Measurements from ENCODE around the gene VIPR1.

The VIPR1 gene

DNA sequence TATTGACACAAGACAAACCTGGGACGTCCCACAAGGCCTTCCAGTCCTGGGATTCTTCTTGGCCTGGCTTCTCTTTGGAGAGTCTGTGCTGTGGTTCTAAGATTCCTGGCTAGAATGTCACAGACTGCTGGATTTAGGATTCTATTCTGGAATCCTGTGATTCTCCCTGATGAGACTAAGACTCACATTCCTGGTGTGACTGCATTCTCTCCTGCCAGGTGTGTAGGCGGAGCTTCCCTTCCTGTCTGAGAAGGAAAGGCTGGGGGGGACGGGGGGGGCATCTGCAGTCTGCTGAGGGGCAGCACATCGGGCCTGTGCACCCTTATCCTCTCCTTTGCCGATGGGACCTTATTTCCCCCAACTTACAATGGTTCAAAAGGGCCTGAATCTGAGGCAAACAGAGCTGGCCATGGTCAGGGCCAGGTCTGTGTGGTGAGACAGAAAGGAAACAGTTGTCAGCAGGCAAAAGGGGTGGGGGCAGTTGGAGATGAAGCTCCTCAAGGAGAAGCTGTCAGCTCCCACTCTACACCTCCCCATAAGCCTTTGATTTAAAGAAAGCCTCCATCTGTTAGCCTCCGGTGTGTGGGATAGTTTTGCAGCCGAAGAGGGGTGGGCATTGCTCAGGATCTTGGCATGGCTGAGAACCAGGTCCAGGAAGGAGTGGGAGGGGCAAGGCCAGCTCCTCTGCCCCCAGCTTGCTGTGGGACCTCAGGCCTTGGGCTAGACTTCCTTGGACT lies 30.9 kb downstream of the VIPR1 start:
- no peaks in the 10 kb centered on the region for H3K36me3 ChIP-seq (ENCODE audit: insufficient read depth, low read length)
- no peaks in the 10 kb centered on the region for H3K9me3 ChIP-seq (ENCODE audit: low read length)
- no peak overlapping the region for H2AFZ ChIP-seq (ENCODE audit: low read depth, low read length)
- H3K4me1 ChIP-seq (ENCODE audit: insufficient read depth, low read length) = no peaks in the 10 kb centered on the region
- H3K4me3 ChIP-seq (ENCODE audit: low read length) = no peak overlapping the region
- peaks cover 7% of the 10 kb centered on the region for H3K27me3 ChIP-seq (ENCODE audit: insufficient read depth, low read length)

DNA sequence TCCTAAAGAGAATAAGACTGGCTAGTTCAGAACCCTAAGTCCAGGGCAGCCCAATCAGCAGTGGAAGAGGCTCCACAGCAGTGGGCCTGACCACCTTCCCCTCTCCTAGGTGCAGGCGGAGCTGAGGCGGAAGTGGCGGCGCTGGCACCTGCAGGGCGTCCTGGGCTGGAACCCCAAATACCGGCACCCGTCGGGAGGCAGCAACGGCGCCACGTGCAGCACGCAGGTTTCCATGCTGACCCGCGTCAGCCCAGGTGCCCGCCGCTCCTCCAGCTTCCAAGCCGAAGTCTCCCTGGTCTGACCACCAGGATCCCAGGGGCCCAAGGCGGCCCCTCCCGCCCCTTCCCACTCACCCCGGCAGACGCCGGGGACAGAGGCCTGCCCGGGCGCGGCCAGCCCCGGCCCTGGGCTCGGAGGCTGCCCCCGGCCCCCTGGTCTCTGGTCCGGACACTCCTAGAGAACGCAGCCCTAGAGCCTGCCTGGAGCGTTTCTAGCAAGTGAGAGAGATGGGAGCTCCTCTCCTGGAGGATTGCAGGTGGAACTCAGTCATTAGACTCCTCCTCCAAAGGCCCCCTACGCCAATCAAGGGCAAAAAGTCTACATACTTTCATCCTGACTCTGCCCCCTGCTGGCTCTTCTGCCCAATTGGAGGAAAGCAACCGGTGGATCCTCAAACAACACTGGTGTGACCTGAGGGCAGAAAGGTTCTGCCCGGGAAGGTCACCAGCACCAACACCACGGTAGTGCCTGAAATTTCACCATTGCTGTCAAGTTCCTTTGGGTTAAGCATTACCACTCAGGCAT lies 33.7 kb downstream of the VIPR1 start:
- Histone ChIP-seq H3K36me3 (ENCODE audit: insufficient read depth, low read length) (no peaks in the 10 kb centered on the region), H3K27me3 (ENCODE audit: insufficient read depth, low read length) (peaks cover 2% of the 10 kb centered on the region), H3K4me1 (ENCODE audit: insufficient read depth, low read length) (no peaks in the 10 kb centered on the region), H2AFZ (ENCODE audit: low read depth, low read length) (no peak overlapping the region), H3K9me3 (ENCODE audit: low read length) (no peaks in the 10 kb centered on the region), H3K4me3 (ENCODE audit: low read length) (no peak overlapping the region)

- Histone ChIP-seq H3K9me3 (ENCODE audit: low read length) (no peaks in the 10 kb centered on the region), H3K27me3 (ENCODE audit: insufficient read depth, low read length) (no peaks in the 10 kb centered on the region), H2AFZ (ENCODE audit: low read depth, low read length) (no peak overlapping the region), H3K4me1 (ENCODE audit: insufficient read depth, low read length) (no peaks in the 10 kb centered on the region), H3K36me3 (ENCODE audit: insufficient read depth, low read length) (no peaks in the 10 kb centered on the region), H3K4me3 (ENCODE audit: low read length) (no peak overlapping the region)
Observed at GRCh38 chr3:42537350-42537749, 34.9 kb downstream of the VIPR1 start.

DNA sequence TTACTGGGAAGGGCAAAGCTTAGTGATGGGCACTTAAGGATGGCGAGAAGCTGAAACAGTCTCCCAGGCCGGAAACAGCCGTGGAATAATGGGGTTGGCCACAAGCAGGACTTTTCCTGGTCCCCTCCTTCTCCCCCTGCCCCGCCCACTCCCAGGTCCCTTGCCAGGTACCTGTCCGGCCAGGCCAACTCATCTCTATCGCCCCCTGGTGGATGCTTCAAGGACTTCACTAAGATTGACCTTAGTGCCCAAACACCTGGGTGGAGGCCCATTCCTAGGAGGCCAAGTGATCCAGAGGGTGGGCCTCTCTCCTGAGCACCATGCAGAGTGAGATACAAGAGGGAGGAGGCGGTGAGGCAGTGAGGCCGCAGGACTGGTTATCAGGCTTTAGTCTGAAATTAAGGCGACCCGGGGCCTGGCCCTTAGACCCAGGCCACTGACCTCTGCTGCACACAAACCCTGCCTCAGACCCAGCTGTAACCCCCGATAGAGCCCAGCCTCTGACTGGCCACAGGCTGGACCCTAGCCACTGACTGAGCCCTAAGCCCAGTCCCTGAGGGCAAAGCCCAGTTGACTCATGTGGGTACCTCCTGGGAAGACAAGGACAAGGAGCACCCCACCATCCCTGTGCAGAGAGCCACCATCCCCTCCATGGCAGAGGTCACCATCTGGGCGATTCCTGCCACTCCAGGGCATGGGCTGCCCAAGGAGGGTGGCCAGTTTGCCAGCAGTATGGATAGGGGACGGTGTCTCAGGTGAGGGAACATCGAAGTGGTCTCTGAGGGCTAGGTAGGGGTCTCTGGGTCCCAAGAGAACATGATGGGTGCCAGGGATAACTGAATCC lies 37.6 kb downstream of the VIPR1 start:
- Histone ChIP-seq H3K36me3 (ENCODE audit: insufficient read depth, low read length) (no peaks in the 10 kb centered on the region), H3K9me3 (ENCODE audit: low read length) (no peaks in the 10 kb centered on the region), H2AFZ (ENCODE audit: low read depth, low read length) (no peak overlapping the region)

GRCh38 chr3:42541079-42541478 lies 38.6 kb downstream of the VIPR1 start:
- Histone ChIP-seq H3K9me3 (ENCODE audit: low read length) (no peaks in the 10 kb centered on the region), H3K4me1 (ENCODE audit: insufficient read depth, low read length) (no peaks in the 10 kb centered on the region), H3K27me3 (ENCODE audit: insufficient read depth, low read length) (no peaks in the 10 kb centered on the region), H2AFZ (ENCODE audit: low read depth, low read length) (no peak overlapping the region), H3K4me3 (ENCODE audit: low read length) (no peak overlapping the region), H3K36me3 (ENCODE audit: insufficient read depth, low read length) (no peaks in the 10 kb centered on the region)

More for the DNA sequence above, 37.6 kb downstream of the VIPR1 start:
- Histone ChIP-seq H3K4me3 (ENCODE audit: low read length) (no peak overlapping the region), H3K4me1 (ENCODE audit: insufficient read depth, low read length) (no peaks in the 10 kb centered on the region), H3K27me3 (ENCODE audit: insufficient read depth, low read length) (no peaks in the 10 kb centered on the region)

DNA sequence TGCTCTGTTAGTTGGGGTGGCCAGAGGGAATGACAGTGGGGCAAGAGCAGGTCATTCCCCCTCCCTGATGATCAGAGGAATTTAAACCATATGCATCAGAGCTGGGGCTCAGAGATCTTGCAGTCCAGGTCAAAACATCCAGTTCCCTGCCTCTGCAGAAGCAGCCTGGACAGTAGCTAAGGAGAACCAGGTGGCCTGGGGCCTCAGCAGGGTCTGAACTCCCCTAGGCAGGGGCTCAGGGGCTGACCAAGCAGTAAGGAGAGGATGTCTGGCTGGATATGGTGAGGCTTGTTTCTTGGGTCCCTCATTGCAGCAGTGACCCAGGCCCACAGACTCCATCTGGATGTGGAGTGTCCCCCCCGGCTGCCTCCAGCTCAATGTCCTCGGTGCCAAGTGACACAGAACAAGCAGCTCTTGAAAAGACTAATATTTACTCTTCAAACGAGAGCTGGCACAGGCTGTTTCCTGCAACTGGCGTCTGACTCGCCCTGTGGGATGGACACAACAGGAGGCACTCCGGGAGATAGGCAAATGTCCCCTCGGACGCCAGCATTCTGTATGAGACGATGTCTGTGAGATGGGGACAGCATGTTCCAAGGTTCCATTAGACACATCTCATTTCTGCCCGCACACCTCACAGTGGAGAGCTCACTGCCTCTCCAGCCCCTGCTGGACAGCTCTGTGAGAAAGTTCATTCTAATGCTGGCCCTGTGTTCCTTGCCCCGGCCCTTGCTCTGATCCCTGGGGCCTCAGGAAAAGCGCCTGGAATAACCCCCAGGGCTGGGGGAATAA lies 42.2 kb downstream of the VIPR1 start:
- Histone ChIP-seq H3K4me1 (ENCODE audit: insufficient read depth, low read length) (no peaks in the 10 kb centered on the region), H3K9me3 (ENCODE audit: low read length) (no peaks in the 10 kb centered on the region), H3K27me3 (ENCODE audit: insufficient read depth, low read length) (no peaks in the 10 kb centered on the region), H3K4me3 (ENCODE audit: low read length) (no peak overlapping the region), H2AFZ (ENCODE audit: low read depth, low read length) (no peak overlapping the region), H3K36me3 (ENCODE audit: insufficient read depth, low read length) (peaks cover 2% of the 10 kb centered on the region)

GRCh38 chr3:42545284-42545900 lies 42.9 kb downstream of the VIPR1 start:
- Histone ChIP-seq H3K4me1 (ENCODE audit: insufficient read depth, low read length) (no peaks in the 10 kb centered on the region), H3K9me3 (ENCODE audit: low read length) (no peaks in the 10 kb centered on the region), H3K4me3 (ENCODE audit: low read length) (no peak overlapping the region), H3K27me3 (ENCODE audit: insufficient read depth, low read length) (no peaks in the 10 kb centered on the region), H2AFZ (ENCODE audit: low read depth, low read length) (no peak overlapping the region), H3K36me3 (ENCODE audit: insufficient read depth, low read length) (peaks cover 2% of the 10 kb centered on the region)

DNA sequence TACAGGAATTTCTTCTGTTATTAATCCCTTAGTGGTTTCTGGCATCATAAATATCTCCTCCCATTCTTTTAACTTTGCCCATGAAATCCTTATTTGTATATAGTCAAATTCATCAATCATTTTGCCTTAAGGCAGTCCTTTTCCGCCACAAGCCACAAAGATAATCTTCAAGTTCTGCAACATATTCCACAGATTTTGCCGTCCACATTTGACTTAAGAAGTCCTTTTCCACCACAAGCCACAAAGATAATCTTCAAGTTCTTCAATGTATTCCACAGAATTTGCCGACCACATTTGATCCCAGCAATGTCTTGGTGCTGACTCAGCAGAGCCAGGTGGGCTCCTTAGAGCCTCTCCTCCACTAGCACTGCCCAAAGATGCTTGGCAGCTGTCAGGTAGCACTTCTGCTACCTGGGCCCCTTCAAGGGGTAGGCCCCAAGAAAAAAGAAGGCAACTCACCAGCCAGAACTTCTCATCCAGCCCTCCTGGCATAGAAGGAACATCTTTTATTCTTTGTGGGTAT lies 44.3 kb downstream of the VIPR1 start:
- Histone ChIP-seq H3K4me3 (ENCODE audit: low read length) (no peak overlapping the region), H3K4me1 (ENCODE audit: insufficient read depth, low read length) (no peaks in the 10 kb centered on the region), H3K27me3 (ENCODE audit: insufficient read depth, low read length) (no peaks in the 10 kb centered on the region), H3K36me3 (ENCODE audit: insufficient read depth, low read length) (peaks cover 10% of the 10 kb centered on the region), H3K9me3 (ENCODE audit: low read length) (no peaks in the 10 kb centered on the region), H2AFZ (ENCODE audit: low read depth, low read length) (no peak overlapping the region)

DNA sequence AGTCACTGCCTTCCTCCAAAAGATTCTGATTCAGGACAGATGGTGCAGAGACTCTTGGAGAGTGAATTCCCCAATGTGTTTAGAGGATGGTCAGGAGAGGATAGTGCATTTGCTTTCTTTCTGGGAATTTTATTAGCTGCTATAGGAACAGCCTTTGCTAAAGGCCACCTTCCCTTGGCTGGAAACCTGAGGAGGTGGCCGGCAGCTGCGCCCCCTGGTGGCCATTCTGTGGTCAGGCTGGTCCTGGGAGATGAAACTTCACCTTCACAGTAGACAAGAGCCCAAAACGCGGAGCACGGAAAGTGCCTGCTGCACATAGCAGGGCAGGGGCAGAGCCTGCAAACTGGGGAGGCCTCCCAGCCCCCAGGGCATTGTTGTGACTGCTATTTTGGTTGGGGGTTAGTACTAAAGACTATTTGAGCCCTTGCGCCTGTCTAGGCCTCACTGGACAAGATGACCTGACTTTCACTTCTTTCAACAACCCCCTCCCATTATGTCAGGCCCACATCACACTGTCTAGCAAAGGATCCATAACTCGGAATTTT lies 45.0 kb downstream of the VIPR1 start:
- Histone ChIP-seq H3K4me3 (ENCODE audit: low read length) (no peak overlapping the region), H3K36me3 (ENCODE audit: insufficient read depth, low read length) (peaks cover 16% of the 10 kb centered on the region), H3K27me3 (ENCODE audit: insufficient read depth, low read length) (no peaks in the 10 kb centered on the region), H3K9me3 (ENCODE audit: low read length) (no peaks in the 10 kb centered on the region), H2AFZ (ENCODE audit: low read depth, low read length) (no peak overlapping the region), H3K4me1 (ENCODE audit: insufficient read depth, low read length) (no peaks in the 10 kb centered on the region)

GRCh38 chr3:42549131-42549530 lies 46.7 kb downstream of the VIPR1 start:
- Histone ChIP-seq H2AFZ (ENCODE audit: low read depth, low read length) (no peak overlapping the region), H3K9me3 (ENCODE audit: low read length) (no peaks in the 10 kb centered on the region), H3K4me3 (ENCODE audit: low read length) (no peak overlapping the region), H3K27me3 (ENCODE audit: insufficient read depth, low read length) (no peaks in the 10 kb centered on the region), H3K36me3 (ENCODE audit: insufficient read depth, low read length) (peaks cover 30% of the 10 kb centered on the region), H3K4me1 (ENCODE audit: insufficient read depth, low read length) (no peaks in the 10 kb centered on the region)

GRCh38 chr3:42550250-42550649 lies 47.8 kb downstream of the VIPR1 start:
- Histone ChIP-seq H3K4me3 (ENCODE audit: low read length) (no peak overlapping the region), H3K4me1 (ENCODE audit: insufficient read depth, low read length) (no peaks in the 10 kb centered on the region), H3K9me3 (ENCODE audit: low read length) (no peaks in the 10 kb centered on the region), H3K36me3 (ENCODE audit: insufficient read depth, low read length) (peaks cover 37% of the 10 kb centered on the region), H3K27me3 (ENCODE audit: insufficient read depth, low read length) (no peaks in the 10 kb centered on the region), H2AFZ (ENCODE audit: low read depth, low read length) (no peak overlapping the region)

GRCh38 chr3:42552830-42553229 lies 50.4 kb downstream of the VIPR1 start:
- peaks cover 59% of the 10 kb centered on the region for H3K36me3 ChIP-seq (ENCODE audit: insufficient read depth, low read length)
- no peak overlapping the region for H3K4me3 ChIP-seq (ENCODE audit: low read length)
- no peaks in the 10 kb centered on the region for H3K27me3 ChIP-seq (ENCODE audit: insufficient read depth, low read length)
- no peaks in the 10 kb centered on the region for H3K9me3 ChIP-seq (ENCODE audit: low read length)
- no peak overlapping the region for H2AFZ ChIP-seq (ENCODE audit: low read depth, low read length)
- no peaks in the 10 kb centered on the region for H3K4me1 ChIP-seq (ENCODE audit: insufficient read depth, low read length)
